Mammary epithelial cell (primary cell): ENCODE results near the gene CDK5RAP1.

Experiments
- EZH2 ChIP-seq: IDR thresholded peaks from 2 replicates; pipeline ENCODE4 v1.6.1; 2012; ENCODE audit warnings: low read length, inconsistent platforms, borderline replicate concordance
- TF ChIP-seq, protein P1 (sequence below), 2 donors: IDR thresholded peaks in 1 of 2; conservative IDR thresholded peaks in 1 of 2; 2 replicates each; pipeline ENCODE4 v1.5.1; 2011 to 2012; ENCODE audit warnings: inconsistent platforms in 2 of 2, low read length in 2 of 2, mild to moderate bottlenecking in 2 of 2, control low read depth in 1 of 2, low read depth in 1 of 2; ENCODE audit not compliant: insufficient read depth in 1 of 2; ENCODE audit errors: extremely low read depth in 1 of 2

- TF ChIP-seq, protein P1, sequence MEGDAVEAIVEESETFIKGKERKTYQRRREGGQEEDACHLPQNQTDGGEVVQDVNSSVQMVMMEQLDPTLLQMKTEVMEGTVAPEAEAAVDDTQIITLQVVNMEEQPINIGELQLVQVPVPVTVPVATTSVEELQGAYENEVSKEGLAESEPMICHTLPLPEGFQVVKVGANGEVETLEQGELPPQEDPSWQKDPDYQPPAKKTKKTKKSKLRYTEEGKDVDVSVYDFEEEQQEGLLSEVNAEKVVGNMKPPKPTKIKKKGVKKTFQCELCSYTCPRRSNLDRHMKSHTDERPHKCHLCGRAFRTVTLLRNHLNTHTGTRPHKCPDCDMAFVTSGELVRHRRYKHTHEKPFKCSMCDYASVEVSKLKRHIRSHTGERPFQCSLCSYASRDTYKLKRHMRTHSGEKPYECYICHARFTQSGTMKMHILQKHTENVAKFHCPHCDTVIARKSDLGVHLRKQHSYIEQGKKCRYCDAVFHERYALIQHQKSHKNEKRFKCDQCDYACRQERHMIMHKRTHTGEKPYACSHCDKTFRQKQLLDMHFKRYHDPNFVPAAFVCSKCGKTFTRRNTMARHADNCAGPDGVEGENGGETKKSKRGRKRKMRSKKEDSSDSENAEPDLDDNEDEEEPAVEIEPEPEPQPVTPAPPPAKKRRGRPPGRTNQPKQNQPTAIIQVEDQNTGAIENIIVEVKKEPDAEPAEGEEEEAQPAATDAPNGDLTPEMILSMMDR (conservative IDR thresholded peaks at IDR 0.05 in 1 of 2, IDR thresholded peaks at IDR 0.05 in 1 of 2; ENCODE audit: extremely low read depth in 1 of 2, insufficient read depth in 1 of 2, low read depth in 1 of 2, low read length in 2 of 2): no peak
- TF ChIP-seq EZH2: no peak
Observed at GRCh38 chr20:33333616-33334015, 67.7 kb downstream of the CDK5RAP1 start.
